GM12873 (cell line): Measurements from ENCODE around the gene MSLN.

Experiments
- TF ChIP-seq, protein P1 (sequence below): IDR thresholded peaks from 2 replicates; pipeline ENCODE4 v1.5.1; 2012; ENCODE audit warnings: low read depth, mild to moderate bottlenecking, moderate library complexity, low read length, control low read depth; ENCODE audit not compliant: insufficient read depth; ENCODE audit errors: missing control alignments

Gene MSLN

DNA sequence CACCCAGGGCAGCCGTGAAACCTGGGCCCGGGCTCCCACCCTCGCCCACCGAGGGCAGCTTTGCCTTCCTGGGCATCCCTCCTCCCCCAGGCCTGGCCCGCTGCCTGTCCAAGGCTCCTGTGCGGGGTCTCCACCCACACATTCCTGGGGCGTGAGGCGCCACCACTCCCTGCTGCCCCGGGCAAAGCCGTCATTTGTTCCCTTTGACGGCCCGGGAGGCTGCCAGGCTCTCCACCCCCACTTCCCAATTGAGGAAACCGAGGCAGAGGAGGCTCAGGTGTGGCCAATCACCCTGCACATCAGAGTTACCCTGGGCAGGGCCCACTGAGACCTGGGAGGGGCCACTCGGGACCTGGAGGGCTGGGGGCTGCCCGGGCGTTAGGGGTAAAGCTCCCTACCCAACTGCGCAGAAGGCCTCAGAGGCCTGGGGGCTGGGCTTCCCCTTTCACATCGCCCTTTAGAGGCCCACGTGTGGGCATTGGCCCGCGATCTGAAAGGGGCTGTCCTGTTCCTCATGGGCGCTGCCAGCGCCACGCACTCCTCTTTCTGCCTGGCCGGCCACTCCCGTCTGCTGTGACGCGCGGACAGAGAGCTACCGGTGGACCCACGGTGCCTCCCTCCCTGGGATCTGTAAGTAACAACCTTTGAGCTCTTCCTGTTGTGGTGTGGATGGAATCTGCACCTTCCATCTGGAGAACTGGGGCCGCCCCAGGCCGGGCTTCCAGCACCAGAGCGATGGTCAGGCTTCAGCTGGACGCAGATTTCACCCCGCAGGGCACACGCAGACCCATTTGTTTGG is at the start of gene MSLN:
MSLN (plus strand) TSS at position 190 of the 799 bp plus-strand sequence. CDS start 1,947 bp downstream, outside the sequence.
- TF ChIP-seq, protein P1, sequence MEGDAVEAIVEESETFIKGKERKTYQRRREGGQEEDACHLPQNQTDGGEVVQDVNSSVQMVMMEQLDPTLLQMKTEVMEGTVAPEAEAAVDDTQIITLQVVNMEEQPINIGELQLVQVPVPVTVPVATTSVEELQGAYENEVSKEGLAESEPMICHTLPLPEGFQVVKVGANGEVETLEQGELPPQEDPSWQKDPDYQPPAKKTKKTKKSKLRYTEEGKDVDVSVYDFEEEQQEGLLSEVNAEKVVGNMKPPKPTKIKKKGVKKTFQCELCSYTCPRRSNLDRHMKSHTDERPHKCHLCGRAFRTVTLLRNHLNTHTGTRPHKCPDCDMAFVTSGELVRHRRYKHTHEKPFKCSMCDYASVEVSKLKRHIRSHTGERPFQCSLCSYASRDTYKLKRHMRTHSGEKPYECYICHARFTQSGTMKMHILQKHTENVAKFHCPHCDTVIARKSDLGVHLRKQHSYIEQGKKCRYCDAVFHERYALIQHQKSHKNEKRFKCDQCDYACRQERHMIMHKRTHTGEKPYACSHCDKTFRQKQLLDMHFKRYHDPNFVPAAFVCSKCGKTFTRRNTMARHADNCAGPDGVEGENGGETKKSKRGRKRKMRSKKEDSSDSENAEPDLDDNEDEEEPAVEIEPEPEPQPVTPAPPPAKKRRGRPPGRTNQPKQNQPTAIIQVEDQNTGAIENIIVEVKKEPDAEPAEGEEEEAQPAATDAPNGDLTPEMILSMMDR = no peak

DNA sequence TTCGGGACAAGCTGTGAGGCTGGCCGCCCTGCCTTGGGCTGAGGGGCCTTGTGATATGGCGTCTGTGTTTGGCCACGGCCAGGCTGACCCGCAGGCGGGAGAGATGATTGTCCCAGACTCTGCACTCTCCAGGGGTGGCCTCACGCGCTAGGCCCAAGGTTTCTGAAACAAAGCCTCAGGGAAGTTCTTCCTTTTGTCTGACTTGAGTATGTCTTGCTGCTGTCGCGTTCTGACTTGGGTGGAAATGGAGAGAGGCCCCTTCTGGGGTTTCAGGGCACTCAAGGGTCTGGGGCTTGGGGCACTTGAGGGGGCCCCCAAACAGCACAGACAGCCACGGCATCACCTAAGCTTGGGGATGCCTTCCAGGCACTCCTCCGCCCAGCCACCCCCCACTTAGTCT is 49.5 kb upstream of the MSLN start:
- TF ChIP-seq, protein P1 = no peak

DNA sequence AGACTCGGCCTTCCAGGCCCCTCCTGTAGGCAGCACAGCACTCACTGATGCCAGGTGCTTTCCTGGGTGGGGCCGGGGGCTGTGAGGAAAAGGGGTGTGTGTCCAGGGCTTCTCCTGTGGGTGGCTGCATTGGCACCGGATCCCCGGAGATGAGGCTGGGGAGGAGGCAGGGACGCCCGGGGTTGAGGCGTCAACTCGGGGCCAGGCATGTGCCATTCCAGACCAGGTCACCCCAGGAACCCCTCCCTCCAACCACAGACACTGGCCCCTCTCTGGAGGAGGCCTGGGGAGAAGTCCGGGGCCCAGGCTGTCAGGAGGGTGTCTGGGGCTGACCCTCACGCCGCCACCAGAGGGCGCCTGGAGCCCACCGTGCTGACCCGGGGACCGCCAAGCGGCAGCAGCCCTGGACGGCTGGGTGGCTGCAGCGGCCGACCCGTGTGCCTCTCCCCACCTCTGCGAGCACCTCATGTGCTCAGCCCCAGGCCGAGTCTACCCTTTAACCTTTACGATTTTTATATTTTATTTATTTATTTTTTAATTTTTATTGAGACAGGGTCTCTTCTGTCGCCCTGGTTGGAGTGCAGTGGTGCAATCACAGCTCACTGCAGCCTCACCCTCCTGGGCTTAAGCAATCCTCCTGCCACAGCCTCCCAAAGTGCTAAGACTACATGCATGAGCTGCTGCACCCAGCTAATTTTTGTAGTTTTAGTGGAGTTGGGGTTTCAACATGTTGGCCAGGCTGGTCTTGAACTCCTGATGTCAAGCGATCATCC is 48.8 kb upstream of the MSLN start:
- TF ChIP-seq, protein P1 = peak; percentile 95

DNA sequence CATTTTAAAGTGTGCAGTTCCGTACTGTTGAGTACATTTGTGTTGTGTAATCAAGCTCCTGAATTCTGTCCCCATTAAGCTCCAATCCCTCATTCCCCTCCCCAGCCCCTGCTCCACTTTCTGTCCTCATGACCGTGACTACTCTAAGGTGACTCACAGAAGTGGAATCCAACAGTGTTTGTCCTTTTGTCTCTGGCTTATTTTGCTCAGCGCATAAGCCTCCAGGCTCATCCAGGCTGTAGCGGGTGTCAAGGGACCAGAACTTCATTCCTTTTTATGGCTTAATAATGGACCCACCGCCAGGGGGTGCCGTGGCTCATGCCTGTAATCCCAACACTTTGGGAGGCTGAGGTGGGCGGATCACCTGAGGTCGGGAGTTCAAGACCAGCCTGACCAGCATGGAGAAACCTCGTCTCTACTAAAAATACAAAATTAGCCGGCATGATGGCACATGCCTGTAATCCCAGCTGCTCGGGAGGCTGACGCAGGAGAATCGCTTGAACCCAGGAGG is 47.7 kb upstream of the MSLN start:
- TF ChIP-seq, protein P1 = peak; percentile 53

DNA sequence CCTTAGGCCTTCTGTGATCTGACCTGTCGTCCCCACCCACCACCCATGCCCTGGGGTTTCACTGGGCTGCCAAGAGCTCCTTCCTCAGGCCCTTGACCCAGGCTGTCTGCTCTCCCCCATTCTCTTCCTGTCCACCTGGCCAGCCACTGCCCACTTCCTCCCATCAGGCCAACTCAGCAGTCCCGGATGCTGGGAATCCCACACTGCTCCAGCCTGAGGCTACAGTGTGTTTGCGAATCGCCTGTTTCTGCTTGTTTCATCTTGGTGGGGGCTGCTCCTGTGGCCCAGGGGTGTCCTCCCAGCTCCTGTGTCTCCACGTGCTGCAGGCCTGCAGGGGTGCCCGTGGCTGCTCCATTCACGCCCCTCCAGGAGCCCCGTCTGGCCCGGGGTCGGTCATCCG is 46.5 kb upstream of the MSLN start:
- TF ChIP-seq, protein P1 = no peak

DNA sequence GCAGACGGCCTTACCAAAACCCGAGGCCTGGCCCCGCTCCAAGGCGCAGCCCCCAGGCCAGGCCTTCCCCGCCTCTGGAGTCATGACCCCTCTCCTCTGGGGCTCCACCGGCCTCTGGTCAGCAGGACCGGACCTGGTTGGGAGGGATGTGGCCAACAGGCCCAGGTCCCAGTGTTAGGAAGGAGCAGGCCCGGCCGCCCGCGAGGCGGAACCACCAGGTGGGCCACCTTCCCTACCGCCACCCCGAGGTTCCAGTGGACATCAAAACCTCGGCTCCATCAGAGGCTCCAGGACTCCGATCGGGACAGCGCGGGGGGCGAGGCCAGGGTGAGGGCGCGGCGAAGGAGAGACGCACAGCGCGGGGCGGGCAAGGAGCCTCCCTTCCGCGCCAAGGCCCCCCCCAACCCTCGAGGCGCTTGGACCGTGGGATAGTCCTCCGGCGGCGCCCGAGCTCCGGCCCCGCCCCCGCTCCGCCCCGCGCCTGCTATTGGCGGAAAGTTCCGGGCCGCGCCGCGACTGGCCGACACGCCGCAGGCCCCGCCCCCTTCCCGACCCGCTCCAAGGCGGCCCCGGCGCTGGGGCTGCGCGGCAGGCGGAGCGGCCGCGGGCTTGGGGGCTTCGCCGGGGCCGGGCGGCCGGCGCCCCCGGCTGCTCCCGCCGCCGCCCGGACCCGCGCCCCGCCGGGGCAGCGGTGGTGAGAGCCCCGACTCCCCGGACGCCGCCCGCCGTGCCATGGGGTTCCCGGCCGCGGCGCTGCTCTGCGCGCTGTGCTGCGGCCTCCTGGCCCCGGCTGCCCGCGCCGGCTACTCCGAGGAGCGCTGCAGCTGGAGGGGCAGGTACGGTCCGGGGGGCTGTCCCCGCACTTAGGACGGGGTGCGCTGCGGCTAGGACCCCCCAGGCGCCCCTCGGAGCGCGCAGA is 45.7 kb upstream of the MSLN start, which contains the start of gene METRN:
METRN (plus strand) TSS at position 561 of the 919 bp plus-strand sequence; CDS start at position 733, 172 bp downstream.
- TF ChIP-seq, protein P1 = no peak
